GM19328 (cell line): ENCODE measurements around the gene MPZL1.
"Not testable (repeated sequence)": the region's sequence is repeated elsewhere in the genome, so short reads cannot be mapped to it uniquely, and the experiment has no call there.

Experiments
- ATAC-seq: cut with Tn5 transposase; IDR thresholded peaks from one replicate; pipeline ENCODE4 v1.9.1; 2021; ENCODE audit warnings: mild to moderate bottlenecking, moderate library complexity; ENCODE audit not compliant: unreplicated experiment

The MPZL1 gene

GRCh38 chr1:167805041-167805556 lies 83.3 kb downstream of the MPZL1 start:
- no peak for ATAC-seq

- not testable (repeated sequence) for ATAC-seq
Measured at GRCh38 chr1:167806235-167806634, 84.5 kb downstream of the MPZL1 start.

GRCh38 chr1:167806676-167807075 lies 84.9 kb downstream of the MPZL1 start:
- ATAC-seq = not testable (repeated sequence)

GRCh38 chr1:167808104-167808503 lies 86.3 kb downstream of the MPZL1 start:
- no peak for ATAC-seq

GRCh38 chr1:167808690-167809089 lies 86.9 kb downstream of the MPZL1 start:
- ATAC-seq = no peak

GRCh38 chr1:167812972-167813371 lies 91.2 kb downstream of the MPZL1 start:
- ATAC-seq = no peak

- no peak for ATAC-seq
Measured at GRCh38 chr1:167815650-167816049, 93.9 kb downstream of the MPZL1 start.

- peak; percentile 57 for ATAC-seq
Measured at GRCh38 chr1:167819849-167820683, 98.3 kb downstream of the MPZL1 start.

GRCh38 chr1:167820684-167821355 lies 99.0 kb downstream of the MPZL1 start:
- no peak for ATAC-seq

- ATAC-seq = no peak
Measured at GRCh38 chr1:167821356-167821685, 99.5 kb downstream of the MPZL1 start.

- ATAC-seq = no peak
Measured at GRCh38 chr1:167821969-167822685, 100.3 kb downstream of the MPZL1 start.

GRCh38 chr1:167824163-167824794 lies 102.5 kb downstream of the MPZL1 start:
- ATAC-seq = no peak

GRCh38 chr1:167825419-167826079 lies 103.8 kb downstream of the MPZL1 start:
- ATAC-seq = no peak

- no peak for ATAC-seq
Measured at GRCh38 chr1:167826127-167826526, 104.3 kb downstream of the MPZL1 start.

- no peak for ATAC-seq
Measured at GRCh38 chr1:167829868-167830267, 108.1 kb downstream of the MPZL1 start.

GRCh38 chr1:167830668-167831067 lies 108.9 kb downstream of the MPZL1 start:
- not testable (repeated sequence) for ATAC-seq

- no peak for ATAC-seq
Measured at GRCh38 chr1:167832693-167833092, 110.9 kb downstream of the MPZL1 start.

- no peak for ATAC-seq
Measured at GRCh38 chr1:167833904-167834303, 112.1 kb downstream of the MPZL1 start.

- ATAC-seq = no peak
Measured at GRCh38 chr1:167836197-167836596, 114.4 kb downstream of the MPZL1 start.

GRCh38 chr1:167837326-167837725 lies 115.5 kb downstream of the MPZL1 start:
- ATAC-seq = no peak
